Gastrocnemius medialis (tissue), 4 donors: Measurements from ENCODE around the gene HBZ.

Experiments
- POLR2A ChIP-seq, 2 donors: fragments of 450-650 bp; IDR thresholded peaks; one replicate each; pipeline ENCODE4 v1.6.1; 2017; ENCODE audit warnings: antibody characterized with exemption in 2 of 2, mild to moderate bottlenecking in 2 of 2, moderate library complexity in 2 of 2
- TF ChIP-seq, protein P1 (sequence below), 5 experiments: fragments of 450-650 bp in 3 of 5; fragments of 200-600 bp in 2 of 5; sonication (generic) in 2 of 5; IDR thresholded peaks in 4 of 5; conservative IDR thresholded peaks in 1 of 5; 1 replicate in 4 of 5; 2 replicates in 1 of 5; pipeline ENCODE4 v1.5.1; 2016 to 2019; ENCODE audit warnings: antibody characterized with exemption in 5 of 5, mild to moderate bottlenecking in 3 of 5, moderate library complexity in 3 of 5

DNA sequence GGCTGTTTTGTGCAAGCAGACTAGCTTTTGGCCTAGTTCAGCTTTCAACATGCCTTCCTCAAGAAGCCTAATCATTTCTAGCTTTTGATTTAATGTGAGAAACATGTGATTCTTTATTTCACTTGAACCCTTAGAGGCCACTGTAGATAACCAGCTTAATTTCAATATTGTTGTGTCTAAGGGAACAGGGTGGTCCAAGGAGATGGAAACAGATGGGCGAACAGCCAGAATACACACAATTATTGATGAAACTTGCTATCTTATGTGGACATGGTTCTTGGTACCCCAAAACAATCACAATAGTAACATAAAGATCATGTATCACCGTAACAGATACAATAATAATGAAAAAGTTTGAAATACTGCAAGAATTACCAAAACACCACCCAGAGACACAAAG, 18.7 kb upstream of the HBZ start:
- TF ChIP-seq, protein P1, sequence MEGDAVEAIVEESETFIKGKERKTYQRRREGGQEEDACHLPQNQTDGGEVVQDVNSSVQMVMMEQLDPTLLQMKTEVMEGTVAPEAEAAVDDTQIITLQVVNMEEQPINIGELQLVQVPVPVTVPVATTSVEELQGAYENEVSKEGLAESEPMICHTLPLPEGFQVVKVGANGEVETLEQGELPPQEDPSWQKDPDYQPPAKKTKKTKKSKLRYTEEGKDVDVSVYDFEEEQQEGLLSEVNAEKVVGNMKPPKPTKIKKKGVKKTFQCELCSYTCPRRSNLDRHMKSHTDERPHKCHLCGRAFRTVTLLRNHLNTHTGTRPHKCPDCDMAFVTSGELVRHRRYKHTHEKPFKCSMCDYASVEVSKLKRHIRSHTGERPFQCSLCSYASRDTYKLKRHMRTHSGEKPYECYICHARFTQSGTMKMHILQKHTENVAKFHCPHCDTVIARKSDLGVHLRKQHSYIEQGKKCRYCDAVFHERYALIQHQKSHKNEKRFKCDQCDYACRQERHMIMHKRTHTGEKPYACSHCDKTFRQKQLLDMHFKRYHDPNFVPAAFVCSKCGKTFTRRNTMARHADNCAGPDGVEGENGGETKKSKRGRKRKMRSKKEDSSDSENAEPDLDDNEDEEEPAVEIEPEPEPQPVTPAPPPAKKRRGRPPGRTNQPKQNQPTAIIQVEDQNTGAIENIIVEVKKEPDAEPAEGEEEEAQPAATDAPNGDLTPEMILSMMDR (IDR thresholded peaks at IDR 0.05 in 4 of 5, conservative IDR thresholded peaks at IDR 0.05 in 1 of 5): no peak
- no peak for TF ChIP-seq POLR2A (IDR thresholded peaks at IDR 0.05)
